OCI-LY3 (cell line): ENCODE results near the gene OSBPL9.

Experiments used
- CTCF ChIP-seq: fragments of 200-600, 300-600 bp; sonication (generic); IDR thresholded peaks from 2 replicates; pipeline ENCODE4 v1.5.1; 2014; ENCODE audit warnings: antibody characterized with exemption, low read length, low read depth
- EZH2phosphoT487 ChIP-seq: fragments of 200-600 bp; shearing (Covaris generic); IDR thresholded peaks from 2 replicates; pipeline ENCODE4 v1.6.1; 2018; ENCODE audit warnings: antibody characterized with exemption, mixed run types, low read depth

DNA sequence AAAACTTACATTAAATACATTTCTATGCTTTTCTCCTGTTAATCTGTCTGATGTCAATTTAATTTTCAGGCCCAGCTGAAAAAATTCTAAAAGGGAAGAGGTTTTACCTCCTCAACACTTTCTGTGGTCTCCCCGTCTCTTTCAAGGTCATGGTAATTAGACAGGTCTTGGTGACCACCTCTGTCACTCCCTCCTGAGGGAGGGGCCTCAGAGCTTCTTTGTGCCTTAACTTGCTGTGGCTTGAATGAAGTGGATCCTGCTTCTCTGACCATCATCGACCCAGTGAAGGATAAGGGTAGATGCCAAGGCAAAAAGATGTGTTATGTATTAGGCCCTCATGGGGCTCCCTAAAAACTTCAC lies 40.8 kb upstream of the OSBPL9 start:
- TF ChIP-seq CTCF (no peak), EZH2phosphoT487 (no peak)
